LoVo (cell line): ENCODE measurements around the gene FMN2.

ENCODE experiments used
- DNase-seq: peaks from one replicate; pipeline ENCODE4 v3.0.0-alpha.2; 2016; ENCODE audit warnings: low spot score

The FMN2 gene

DNA sequence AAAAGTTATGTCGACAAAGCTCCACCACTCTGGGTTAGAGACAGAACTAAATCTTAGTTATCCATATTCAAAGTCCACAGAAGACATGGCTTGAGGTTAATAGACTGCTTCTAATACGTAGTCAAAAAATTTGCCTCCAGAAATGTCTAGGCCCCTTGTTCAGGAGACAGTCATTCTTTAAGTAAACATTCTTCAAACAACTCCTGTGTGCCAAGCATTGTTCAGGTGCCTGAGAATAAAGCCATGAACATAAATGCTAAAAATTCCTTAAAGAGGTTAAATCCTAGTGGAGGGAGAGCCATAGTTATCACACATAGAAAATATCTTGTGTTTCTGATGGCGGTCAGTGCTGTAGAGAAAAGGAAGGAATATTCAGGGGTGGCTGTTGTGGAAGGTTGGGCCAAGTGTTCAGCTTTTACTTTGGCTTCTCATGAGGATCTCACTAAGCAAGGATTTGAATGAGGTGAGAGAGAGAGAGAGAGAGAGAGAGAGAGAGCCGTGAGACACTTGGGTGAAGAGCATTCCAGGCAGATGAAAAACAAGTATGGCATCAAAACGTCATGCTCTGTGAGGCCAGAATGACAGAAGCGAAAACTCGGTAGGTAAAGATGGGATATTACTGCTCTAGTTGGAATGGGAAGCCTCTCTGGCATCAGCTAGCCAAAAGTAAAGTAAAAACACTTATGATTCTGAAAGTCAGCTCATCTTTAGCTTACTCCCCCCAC lies 333.2 kb downstream of the FMN2 start:
- no peak for DNase-seq

DNA sequence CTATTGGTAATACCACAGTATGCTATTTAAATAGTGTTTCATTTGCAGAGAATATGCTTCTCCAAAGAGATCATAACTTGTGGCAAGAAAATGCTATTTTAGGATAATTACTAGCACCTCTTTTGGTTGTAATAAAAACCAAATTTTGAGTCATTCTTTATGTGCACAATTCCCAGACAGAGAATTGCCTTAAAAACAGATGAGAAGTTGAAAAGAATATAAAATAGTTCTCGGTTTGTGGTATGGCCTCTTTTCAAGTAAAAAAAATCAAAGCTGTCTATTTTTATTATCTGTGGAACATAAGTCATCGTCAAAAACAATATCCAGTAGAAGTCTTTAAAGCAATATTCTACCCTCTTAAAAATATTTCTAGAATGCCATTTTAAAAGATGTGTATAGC lies 334.4 kb downstream of the FMN2 start:
- DNase-seq: no peak

DNA sequence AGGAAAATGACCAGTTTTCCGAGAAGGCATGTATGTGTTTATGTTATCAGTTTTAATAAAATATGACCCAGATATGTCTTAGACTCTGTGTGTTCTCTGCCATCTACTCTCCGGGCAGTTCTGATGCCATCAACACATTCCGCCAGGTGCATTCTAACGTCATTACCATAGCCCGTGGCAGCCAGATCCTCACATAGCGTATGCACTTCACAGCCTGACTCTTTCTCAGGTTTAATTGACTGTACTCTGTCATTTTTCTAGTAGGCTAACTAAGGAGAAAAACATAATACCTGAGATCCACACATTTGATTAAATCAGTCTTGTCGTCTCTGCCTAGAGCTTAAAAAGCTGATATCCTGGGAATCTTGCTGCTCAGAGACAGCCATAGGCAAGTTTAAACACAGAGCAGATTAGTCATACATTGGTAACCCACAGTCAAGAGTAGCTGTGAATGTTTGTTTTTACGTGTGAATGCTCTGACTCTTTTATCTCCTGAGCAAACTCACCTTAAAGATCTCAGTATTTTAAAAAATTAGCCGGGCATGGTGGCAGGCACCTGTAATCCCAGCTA lies 344.4 kb downstream of the FMN2 start:
- DNase-seq: no peak

DNA sequence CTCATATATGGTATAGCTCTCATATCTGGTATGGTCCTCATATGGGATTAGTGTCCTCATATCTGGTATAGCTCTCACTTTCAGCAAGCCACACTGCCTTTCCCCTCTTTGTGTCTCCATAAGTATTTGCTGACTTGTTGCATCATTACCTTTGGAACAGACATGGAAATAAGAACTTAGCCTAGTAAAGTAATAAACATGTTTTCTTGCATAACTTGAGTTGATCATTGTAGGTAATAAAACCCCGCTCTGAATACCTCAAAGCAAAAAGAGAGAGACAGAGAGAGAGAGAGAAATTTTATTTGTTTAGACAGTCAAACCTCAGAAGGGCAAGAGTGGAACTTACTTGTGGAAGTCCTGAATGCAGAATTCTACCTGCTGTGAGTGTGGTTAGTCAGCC lies 350.0 kb downstream of the FMN2 start:
- DNase-seq: peak; percentile 3

DNA sequence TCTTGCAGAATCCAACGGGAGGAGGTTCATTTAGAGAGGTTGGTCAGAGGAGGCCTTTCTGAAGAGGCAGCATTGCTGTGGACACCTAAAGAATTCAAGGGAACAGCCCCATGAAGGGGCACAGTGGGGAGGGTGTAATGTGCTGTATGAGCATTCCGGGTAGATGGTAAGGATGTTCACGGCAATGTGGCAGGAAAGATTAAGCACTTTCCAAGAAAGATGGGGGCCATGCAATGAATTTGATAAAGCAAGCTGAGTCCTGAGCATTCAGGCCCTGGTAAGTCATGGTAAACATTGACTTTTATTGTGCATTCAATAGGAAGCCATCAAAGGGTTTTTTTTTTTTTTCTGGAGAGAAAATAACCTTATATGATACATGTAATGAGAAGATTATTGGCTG lies 353.7 kb downstream of the FMN2 start:
- no peak for DNase-seq

DNA sequence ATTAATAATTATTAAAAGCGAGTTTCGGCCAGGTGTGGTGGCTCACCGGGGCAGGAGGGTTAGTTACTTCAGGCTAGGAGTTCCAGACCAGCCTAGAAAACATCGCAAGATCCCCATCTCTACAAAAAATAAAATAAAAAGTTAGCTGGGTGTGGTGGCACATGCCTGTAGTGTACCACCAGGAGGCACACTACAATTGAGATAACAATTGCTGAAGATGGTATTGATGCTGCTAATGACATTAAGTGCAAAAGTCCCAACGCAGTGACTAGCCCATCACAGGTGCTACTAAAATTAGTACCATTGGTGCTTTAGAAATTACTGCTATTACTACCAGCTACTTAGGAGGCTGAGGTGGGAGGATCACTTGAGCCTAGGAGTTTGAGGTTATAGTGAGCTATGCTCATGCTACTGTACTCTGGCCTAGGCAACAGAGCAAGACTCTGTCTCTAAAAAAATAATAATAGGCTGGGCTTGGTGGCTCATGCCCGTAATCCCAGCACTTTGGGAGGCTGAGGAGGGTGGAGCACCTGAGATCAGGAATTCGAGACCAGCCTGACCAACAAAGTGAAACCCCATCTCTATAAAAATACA lies 363.6 kb downstream of the FMN2 start:
- DNase-seq: no peak

DNA sequence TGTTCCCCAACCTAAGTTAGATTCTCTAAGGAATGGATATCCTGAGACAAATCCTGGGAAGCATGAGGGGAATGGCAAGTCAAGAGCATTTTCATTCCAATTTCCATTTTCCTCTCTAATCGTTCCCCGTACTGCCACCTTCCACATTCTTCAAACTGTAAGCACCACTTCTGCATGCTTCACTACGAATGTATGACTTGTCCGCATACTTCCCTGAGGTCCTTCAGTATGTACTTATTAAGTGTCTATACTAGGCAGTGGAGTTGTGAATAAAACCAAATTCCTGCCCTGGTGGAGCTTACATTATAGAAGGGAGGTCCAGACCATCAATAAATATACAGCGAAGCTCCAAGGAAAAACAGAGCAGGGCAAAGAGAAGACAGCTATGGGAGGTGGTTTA lies 365.5 kb downstream of the FMN2 start:
- no peak for DNase-seq

DNA sequence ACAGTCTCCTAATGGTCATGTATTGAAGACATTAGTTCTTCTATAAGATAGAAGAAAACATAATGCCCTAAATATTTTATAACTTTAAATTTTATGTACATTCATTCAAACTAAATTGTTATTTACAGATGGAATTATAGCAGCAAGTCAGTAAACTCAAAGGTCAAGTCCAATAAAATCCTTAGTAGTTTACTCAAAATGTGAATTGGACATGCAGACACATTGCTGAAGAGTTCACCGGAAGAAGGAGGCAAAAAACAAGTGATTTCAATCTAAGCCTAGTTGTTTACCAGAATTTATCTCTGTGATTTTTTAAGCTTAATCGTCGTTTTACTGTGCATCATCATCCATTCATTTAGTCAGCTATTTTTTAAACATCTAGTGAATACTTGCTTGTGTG lies 370.6 kb downstream of the FMN2 start:
- no peak for DNase-seq

DNA sequence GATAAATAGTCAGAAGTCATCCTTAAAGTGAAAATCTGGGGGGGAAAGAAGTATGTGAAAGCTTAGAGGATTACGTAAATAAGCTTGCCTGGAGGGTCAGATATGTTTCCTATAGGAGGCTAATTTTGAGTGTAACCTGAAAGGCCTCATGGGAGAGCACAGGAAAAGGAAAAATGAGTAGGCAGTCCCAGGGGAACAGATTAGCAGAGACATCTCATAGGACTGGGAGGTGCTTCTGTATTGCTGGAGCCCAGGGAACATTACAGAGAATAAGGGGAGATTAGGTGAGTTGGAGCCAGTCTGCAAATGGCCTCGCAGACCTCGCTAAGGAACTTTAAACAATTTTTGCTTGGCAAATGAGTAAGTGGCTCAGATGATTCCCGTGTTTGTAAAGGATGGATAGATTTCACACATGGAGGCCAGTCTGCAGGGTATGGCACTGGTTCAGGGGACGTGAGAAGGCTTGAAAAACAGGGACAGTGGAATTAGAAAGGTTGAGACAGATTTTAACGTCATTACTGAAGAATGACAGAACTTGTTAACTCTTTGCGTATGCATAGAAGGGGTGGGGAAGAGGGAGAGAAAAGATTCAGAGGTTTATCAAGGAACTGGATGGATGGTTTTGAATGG lies 371.2 kb downstream of the FMN2 start:
- DNase-seq: no peak

DNA sequence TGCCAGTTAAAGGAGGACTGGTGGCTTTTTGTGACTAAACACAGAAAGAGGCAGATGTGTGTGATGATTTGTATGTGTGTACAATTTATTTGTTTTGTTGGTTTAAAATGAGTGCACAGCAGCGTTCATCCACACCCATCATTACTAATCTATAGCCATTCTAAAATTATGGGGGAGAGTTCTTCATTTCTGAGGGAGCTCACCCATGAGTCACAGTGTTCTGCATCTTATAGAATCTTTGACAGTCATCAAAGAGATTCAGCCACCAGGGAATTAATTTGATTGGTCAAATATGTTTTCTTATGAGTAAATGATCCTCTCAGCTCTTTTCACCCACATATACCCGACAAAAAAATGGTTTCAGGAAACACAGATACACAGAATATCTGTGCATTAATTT lies 372.4 kb downstream of the FMN2 start:
- no peak for DNase-seq

DNA sequence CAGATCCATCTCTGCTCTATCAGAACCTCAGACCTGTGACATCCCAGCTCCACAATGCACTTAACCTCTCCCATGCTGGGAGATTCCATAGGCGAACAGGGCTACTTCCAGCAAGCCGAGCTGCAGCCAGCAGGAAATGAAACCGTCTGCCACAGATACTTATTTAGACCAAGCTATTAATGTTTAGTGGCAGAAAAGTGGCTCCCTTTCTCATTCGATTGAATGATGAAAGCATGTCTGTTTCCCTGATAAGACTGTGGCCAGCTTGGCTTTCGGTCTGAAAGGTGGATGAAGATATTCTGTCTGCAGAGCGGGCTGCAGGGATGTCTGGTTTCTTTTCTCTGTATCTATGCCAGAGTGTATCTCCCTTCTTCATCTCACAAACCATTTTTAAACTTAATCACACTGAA lies 373.9 kb downstream of the FMN2 start:
- no peak for DNase-seq

DNA sequence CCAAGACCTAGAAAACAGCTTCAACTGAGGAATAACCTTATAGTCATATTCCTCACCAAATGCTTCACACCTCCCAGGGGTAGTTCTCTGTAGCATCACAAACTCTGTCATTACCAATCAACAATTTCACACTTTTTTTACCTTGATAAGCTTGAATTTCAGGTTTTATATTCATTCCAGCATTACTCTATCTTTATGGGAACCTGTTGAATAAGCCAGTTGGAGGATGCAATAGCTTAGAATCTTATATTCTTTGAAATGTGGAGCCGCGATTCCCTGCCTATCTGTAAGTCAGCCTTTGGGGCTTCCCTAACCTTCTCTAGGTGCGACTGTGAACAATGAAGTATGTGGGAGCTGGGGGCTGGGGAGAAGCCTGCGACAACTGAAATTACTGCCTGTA lies 374.8 kb downstream of the FMN2 start:
- no peak for DNase-seq

DNA sequence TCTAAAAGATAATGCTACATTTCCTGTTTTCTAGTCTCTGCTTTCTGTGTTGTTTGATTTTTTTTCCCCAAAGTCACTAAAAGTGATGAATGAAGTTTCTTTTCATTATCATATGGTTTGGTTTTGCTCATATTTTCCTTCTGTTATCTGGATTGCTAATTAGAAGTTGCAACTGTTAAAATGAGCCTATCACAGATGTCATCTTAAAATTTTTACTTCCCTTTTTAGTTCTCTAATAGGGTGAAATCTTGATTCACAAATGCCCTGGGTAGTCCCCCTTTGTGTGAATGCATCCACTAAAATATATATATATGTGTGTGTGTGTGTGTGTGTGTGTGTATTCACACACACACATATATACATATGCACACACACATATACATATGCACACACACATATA lies 376.2 kb downstream of the FMN2 start:
- DNase-seq: no peak

DNA sequence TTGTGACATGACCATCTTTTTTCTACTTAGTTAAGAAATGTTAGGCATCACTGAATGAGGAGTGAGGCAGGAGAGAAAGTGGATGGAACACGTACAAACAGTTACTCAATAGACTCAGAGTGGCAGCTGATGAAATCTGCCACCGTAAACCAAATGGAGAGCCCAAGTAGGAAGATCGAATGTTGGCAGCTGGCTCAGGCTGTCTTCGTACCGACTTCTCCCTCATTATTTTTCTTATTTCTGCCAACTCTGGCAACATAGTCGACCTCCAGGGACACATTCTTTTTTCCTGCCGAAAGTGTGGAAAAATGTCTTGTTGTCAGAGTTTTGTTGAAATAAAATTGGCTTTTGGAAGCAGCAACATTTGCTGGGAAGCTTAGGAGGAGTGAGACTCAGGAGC lies 377.0 kb downstream of the FMN2 start:
- no peak for DNase-seq

DNA sequence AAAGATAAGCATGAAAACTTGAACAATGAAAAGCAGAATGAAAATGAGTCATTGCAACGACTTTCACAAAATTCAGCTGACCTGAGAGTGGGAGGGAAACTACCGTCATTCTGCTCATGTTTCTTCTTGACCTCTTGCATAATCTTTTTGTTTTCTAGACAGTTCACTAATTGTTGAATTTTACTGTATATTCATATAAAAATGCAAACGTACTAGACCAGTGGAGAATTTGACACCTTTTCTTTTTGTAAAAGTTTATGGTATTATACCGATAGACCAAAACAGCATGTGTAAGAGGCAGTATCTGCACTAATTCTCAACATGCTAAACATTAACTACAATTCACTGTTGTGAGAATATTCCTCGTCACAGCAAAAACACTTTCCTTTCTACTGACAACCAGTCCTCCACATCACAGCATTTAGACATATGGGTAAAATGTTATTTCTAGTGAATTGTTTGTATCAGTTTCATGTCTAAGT lies 382.5 kb downstream of the FMN2 start:
- DNase-seq: no peak

DNA sequence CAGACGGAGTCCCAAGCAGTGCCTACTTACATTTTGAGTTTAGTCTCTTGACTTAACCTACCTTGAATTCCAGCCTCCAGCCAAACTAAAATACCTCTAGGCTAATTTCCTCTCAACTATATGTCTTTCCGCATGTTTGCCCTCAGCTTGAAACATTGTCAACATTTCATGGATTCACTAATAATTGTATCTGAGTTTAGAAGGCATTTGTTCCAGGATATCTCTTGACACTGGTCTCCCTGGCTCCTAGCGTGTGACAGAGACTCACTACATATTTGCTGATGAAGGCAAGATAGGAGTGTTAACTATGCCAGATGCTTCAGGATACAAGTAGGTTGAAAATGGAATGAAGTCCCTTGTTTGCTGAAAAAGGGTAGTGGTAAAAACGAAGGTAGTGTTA lies 384.1 kb downstream of the FMN2 start:
- DNase-seq: no peak

DNA sequence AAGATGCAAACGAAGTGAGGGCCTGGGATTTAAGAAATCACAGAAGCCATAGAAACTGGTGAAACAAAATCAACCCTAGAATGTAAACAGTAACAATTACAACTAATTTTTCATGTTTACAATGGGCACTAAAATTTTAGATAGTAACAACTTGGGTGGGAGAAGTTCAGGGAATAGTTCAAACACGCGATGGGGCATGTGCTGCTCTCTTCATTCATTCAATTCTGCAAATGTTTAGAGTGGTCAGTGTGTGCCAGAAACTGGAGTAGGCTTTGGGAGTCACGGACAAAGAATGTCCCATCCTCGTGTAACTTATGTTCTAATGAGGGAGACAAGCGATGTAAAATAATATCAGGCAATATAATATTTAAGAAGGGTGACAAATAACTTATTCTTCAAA lies 386.9 kb downstream of the FMN2 start:
- no peak for DNase-seq

DNA sequence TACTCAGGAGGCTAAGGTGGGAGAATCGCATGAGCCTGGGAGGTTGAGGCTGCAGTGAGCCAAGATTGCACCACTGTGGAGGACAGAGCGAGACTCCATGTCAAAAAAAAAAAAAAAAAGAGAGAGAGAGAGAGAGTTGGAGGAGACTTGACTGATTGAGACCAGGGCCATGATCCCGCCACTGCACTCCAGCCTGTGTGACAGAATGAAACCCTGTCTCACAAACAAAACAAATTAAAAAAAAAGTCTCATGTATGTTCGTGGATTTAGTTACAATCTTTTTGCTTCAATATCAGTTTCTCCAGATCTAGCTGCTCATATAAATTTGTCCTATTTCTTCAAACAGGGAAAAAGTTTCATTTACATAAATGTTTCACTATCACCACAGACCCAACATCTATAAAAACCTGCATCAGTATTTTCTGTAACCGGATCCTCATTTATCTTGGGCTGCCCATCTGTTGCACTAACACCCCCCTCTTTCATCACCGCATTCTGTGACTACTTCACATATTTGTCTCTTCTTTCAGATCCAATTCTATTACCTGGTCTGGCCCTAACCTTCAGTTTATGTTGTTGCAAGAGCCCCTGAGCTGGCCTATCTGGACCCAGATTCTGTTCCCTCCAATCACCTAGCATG lies 393.2 kb downstream of the FMN2 start:
- DNase-seq: no peak

DNA sequence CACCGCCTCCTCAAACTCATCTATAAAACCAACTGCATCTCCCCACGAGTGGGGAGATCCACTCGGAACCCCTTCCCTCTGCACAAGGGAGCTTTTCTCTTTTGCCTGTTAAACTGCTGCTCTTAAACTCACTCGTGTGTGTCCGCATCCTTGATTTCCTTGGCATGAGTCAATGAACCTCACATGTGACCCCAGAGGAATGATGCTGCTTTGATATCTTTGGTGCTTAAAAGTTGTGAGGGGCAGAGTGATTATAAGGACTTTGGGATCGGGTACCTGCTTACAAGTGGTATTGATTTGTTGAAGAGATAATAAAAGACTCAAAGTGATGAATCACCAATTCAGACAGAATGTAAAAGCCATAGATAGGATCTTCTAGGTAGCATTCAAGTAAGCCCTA lies 394.9 kb downstream of the FMN2 start:
- no peak for DNase-seq

DNA sequence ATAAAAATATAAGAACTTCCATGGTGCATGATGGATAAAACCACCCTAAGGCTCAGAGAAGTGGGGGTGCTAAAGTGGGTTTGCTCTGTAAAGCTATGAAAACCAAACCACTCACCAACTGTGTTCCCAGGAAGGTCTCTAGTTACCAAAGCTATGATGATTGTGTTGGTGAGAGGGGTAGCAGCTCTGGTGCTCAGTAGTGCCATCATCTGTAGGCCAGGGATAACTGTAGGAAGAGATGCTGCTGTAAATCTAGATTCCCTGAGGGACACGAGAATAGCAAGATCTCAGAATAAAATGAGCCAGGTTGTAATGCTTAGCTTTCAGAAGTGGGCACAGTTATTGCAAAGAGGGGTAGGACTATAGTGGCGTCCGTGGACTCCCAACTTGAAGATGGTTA lies 395.8 kb downstream of the FMN2 start:
- no peak for DNase-seq

DNA sequence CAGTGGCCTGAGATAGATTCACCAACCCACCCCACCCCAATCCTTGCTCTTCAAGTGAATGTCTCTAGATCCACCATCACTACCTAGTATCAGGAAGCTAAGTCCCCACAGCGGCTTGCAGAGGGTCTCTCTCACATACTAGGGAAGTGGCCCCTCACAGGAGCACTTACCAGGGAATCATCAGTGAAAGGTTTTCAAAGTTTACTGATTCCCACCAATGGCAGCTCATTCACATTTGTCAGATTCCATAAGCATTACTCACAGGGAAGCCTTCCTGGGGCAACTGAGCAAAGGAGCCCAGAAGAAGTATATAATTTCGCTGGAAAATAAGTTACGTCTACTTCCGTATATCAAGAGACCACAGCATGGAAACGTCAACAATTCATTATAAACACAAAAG lies 399.5 kb downstream of the FMN2 start:
- peak; percentile 15 for DNase-seq

DNA sequence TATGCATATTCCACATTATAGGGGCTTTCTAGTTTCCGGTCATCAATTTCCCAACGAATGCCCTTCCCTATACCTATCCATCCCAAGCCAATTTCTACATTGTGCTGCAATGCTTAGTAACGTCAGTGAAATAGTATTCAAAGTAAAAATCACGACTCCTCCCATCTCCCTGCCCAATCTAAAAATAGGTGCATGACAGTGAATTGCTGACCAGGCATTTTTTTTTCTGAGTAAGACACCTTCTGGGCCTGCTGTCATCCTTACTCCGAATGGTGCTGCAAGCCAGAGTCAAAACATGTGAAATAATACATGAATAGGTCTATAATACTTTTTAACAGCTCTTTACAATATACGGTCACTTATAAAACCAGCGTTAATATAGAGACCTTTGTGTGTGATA lies 400.1 kb downstream of the FMN2 start:
- DNase-seq: no peak
